Measurements from ENCODE around the gene PSMD11. TPM values are rescaled to one million over a fixed set of nuclear protein-coding genes. Genes with fewer than 3 reads are reported as not detected.
"Not testable (repeated sequence)": the region's sequence is repeated elsewhere in the genome, so short reads cannot be mapped to it uniquely, and the experiment has no call there.

Gene PSMD11
- total and polyA plus RNA-seq, 5 experiments from 2014 or later, result 64.9 to 122 (median 102) TPM

DNA sequence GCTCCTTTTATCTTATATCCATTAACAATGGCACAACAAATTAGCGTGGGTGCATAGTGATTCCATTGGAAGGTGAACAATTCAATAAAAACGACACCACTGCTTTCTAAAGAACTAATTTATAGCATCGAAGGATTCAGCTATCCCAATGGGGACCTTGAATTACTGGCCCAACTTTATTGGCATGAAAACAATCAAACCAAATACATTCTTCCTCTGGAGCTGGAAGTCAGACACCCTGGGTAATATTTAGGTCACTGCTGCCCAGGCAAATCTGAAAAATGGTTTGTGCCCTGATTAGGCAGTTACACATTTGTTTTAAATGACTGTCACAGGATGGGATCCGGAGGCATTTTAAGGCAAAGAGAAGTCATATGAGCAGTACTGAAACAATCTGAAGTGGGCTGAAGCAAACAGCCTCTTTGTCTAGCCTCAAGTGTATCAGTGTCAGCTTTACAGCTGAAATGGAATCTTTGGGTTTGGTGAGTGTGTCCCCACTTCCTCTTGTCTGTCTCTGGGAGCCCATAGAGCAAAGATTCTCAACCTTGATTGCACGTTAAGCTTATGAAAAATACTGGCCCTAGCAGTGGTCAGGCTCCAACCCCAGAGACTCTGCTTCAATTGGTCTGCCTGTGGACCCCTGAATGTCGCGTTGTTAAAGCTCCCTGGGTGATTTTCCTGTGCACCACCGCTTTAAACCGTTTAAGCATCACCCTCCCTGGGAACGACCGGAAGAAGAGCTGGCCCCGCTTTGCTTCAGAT lies 72.8 kb downstream of the PSMD11 start:
- peak in 1 of 10 donors; percentile 38 for DNase-seq
- no peaks in the 10 kb centered on the region for H3K27me3 Mint-ChIP-seq
- POLR2A ChIA-PET, result interaction anchor here (0.9 to 36.8 kb wide), 5 partner anchors 8 to 56 kb away, joined by 3 to 889 read pairs (median 5); partner anchors contain the start of gene CDK5R1
- no peaks in the 10 kb centered on the region for H3K9me3 Mint-ChIP-seq
- peak overlapping the region; percentile 72 to 98 (median 92) for H3K27ac Mint-ChIP-seq
- no peaks in the 10 kb centered on the region for H3K36me3 Mint-ChIP-seq
- H3K4me3 Mint-ChIP-seq, result peak overlapping the region; percentile 29 to 82 (median 61)
- H3K4me1 Mint-ChIP-seq, result peaks cover 44 to 82% (median 79%) of the 10 kb centered on the region in 4 donors
- ATAC-seq, result peak in 1 of 2 donors; percentile 18

DNA sequence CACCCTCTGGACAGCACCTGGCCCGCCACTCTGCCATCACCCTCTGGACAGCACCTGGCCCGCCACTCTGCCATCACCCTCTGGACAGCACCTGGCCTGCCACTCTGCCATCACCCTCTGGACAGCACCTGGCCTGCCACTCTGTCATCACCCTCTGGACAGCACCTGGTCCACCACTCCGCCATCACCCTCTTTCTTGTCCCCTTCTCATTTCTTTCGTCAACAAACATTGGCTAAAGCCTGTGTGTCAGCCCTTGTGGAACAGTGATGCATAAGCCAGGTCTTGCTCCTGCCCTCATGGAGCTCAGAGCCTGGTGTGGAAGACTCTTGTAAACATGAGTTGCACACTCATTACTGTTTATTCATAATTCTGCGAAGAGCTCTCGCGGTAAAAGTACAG lies 73.7 kb downstream of the PSMD11 start:
- H3K4me3 Mint-ChIP-seq, result peak overlapping the region; percentile 41 to 85 (median 74)
- H3K9me3 Mint-ChIP-seq, result no peaks in the 10 kb centered on the region
- no peaks in the 10 kb centered on the region for H3K27me3 Mint-ChIP-seq
- ATAC-seq (no peak), DNase-seq (no peak)
- no peaks in the 10 kb centered on the region for H3K36me3 Mint-ChIP-seq
- H3K4me1 Mint-ChIP-seq, result peaks cover 48 to 84% (median 82%) of the 10 kb centered on the region in 4 donors
- H3K27ac Mint-ChIP-seq, result peak overlapping the region; percentile 57 to 98 (median 91)
- POLR2A ChIA-PET, result interaction anchor here (0.9 to 36.8 kb wide), 7 partner anchors 9 to 74 kb away, joined by 3 to 889 read pairs (median 5); partner anchors contain the start of genes CDK5R1 and PSMD11

- ATAC-seq, result no peak
- POLR2A ChIA-PET, result interaction anchor here (0.9 to 36.8 kb wide), 8 partner anchors 8 to 75 kb away, joined by 3 to 889 read pairs (median 7); partner anchors contain the start of genes CDK5R1 and PSMD11
- Mint-ChIP-seq H3K4me3 (peak overlapping the region; percentile 41 to 85 (median 74)), H3K9me3 (no peaks in the 10 kb centered on the region), H3K4me1 (peaks cover 45 to 85% (median 84%) of the 10 kb centered on the region in 4 donors), H3K27ac (peak overlapping the region; percentile 45 to 98 (median 92)), H3K27me3 (no peaks in the 10 kb centered on the region), H3K36me3 (no peaks in the 10 kb centered on the region)
- DNase-seq, result no peak
These were observed 74.4 kb downstream of the PSMD11 start for GRCh38 chr17:32518646-32519227.

DNA sequence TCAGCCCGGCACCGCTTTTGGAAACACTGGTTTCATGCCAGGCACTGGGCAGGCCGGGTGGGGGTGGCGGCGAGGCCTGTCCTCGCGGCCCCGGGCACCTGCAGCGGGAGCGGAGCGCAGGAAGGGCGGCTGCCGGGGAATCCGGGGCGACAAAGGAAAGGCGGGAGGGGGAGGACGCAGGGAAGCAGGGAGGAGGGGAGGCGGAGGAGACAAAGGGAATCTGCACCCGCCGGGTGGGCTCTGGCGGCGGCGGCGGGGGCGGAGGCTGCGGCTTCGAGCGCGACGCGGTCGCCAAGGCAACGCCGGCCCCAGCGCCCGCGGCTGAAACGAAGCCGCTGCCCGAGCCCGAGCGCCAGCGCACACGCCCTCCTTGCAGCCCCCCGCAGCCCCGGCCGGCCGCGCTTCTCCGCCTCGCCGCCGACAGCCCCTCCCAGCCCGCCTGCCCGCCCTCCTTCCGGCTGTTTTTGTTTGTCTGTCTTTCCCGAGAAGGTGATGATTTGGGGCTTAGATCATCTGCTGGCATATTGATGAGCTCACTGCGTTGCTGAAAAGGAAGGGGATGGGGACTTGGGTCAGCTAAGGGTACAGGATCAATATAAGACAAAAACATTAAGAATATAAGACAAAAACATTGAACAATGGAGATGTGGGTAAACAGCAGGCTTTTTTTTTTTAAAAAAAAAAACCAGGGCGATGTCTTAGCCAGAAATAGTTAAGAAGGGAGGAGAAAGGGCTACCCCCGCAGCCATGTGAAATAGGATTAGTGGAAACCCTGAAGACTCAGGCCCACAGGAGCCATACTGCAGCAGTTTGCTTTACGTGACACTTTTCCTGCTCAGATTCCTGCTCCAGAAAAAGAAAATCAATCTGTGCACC lies 75.2 kb downstream of the PSMD11 start:
- H3K27ac Mint-ChIP-seq, result peak overlapping the region; percentile 92 to 98 (median 95)
- no peaks in the 10 kb centered on the region for H3K36me3 Mint-ChIP-seq
- ATAC-seq, result peak; percentile 37 to 59
- POLR2A ChIA-PET, result interaction anchor here (0.7 to 36.8 kb wide), 9 partner anchors 9 to 496 kb away, joined by 3 to 889 read pairs (median 5); partner anchors contain the start of genes CDK5R1 and PSMD11
- no peaks in the 10 kb centered on the region for H3K27me3 Mint-ChIP-seq
- H3K9me3 Mint-ChIP-seq, result no peaks in the 10 kb centered on the region
- peak in 9 of 10 donors; percentile 37 to 72 (median 59) for DNase-seq
- H3K4me1 Mint-ChIP-seq, result peaks cover 45 to 89% (median 85%) of the 10 kb centered on the region in 4 donors
- H3K4me3 Mint-ChIP-seq, result peak overlapping the region; percentile 77 to 89 (median 87)

- peak overlapping the region; percentile 92 to 98 (median 95) for H3K27ac Mint-ChIP-seq
- peak in 8 of 10 donors; percentile 26 to 76 (median 48) for DNase-seq
- peak; percentile 29 to 46 for ATAC-seq
- POLR2A ChIA-PET, result interaction anchor here (0.6 to 36.8 kb wide), 6 partner anchors 9 to 89 kb away, joined by 3 to 889 read pairs (median 10); partner anchors contain the start of gene CDK5R1
- no peaks in the 10 kb centered on the region for H3K27me3 Mint-ChIP-seq
- peaks cover 42 to 86% (median 78%) of the 10 kb centered on the region in 4 donors for H3K4me1 Mint-ChIP-seq
- peak overlapping the region; percentile 77 to 89 (median 87) for H3K4me3 Mint-ChIP-seq
- no peaks in the 10 kb centered on the region for H3K36me3 Mint-ChIP-seq
- H3K9me3 Mint-ChIP-seq, result no peaks in the 10 kb centered on the region
These were observed 75.9 kb downstream of the PSMD11 start for GRCh38 chr17:32520104-32520701.

DNA sequence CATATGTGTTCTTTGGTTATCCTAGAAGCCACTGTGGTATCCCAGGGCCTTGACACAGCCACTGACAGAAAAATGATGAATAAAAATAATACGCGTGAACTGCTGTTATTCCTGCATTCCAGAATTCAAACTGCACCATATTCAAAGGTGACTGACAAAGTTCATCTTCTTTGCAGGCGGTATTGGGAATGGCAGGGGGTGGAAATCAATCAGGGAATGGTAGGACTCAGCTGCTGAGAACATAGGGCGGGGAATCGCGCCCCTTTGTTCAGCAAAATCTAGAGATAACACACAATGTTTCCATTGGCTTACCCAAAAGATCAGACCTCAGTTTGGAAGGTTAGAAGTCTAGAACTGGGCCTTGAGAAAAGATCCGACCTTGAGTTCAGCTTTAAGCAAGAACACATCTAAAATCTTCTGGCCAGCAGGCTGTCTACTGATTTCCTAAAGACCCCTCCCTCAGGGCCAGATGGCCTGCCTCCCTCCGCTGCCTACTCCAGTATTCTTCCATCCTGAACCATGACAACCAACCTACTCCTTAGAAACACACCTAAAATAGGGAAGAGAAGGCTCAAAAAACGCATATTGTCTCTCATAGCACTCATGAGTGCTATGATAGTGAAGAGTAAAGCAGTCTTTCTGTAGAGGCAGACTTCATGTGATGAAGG lies 76.6 kb downstream of the PSMD11 start:
- POLR2A ChIA-PET, result interaction anchor here (0.6 to 36.8 kb wide), 5 partner anchors 10 to 322 kb away, joined by 3 to 889 read pairs (median 12); partner anchors contain the start of gene CDK5R1
- no peaks in the 10 kb centered on the region for H3K36me3 Mint-ChIP-seq
- H3K9me3 Mint-ChIP-seq, result no peaks in the 10 kb centered on the region
- DNase-seq (no peak), ATAC-seq (no peak)
- H3K27ac Mint-ChIP-seq, result peak overlapping the region in 9 of 10 donors; percentile 94 to 98 (median 95)
- peak overlapping the region in 9 of 10 donors; percentile 79 to 89 (median 87) for H3K4me3 Mint-ChIP-seq
- peaks cover 37 to 84% (median 72%) of the 10 kb centered on the region in 4 donors for H3K4me1 Mint-ChIP-seq
- H3K27me3 Mint-ChIP-seq, result no peaks in the 10 kb centered on the region

DNA sequence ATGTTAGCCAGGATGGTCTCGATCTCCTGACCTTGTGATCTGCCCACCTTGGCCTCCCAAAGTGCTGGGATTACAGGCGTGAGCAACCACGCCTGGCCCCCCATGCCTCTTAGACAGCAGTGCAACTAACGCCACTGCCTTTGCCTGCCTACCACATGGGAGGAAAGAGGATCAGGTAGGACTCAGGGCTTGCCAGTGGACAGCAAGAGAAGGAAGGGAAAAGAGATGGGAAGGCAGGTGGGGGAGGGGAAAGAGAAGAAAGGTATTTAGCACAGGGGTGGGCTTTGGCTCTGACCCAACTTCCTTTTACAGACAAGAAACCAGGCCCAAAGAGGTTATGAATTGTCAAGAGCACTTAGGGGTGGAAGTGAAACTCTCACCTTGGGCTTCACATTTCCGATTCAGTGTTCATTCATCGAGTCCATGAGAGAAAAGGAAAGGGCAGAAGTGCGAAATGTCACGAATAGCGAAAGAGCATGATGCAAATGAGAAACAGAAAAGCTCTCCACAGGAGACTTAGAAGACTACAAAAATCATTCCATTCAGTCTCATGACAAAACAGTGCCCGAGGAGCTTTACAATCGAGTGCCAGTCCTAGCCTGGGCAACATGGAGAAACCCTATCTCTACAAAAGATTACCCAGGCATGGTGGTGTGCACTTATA lies 78.8 kb downstream of the PSMD11 start:
- POLR2A ChIA-PET, result interaction anchor here (0.5 to 36.8 kb wide), 2 partner anchors 29 to 170 kb away, joined by 3 to 889 read pairs; partner anchors contain the start of gene CDK5R1
- no peaks in the 10 kb centered on the region for H3K9me3 Mint-ChIP-seq
- H3K4me1 Mint-ChIP-seq, result peaks cover 26 to 78% (median 55%) of the 10 kb centered on the region in 4 donors
- H3K27ac Mint-ChIP-seq, result peak overlapping the region in 8 of 10 donors; percentile 21 to 73 (median 48)
- no peak for ATAC-seq
- H3K27me3 Mint-ChIP-seq, result no peaks in the 10 kb centered on the region
- peak in 1 of 10 donors; percentile 7 for DNase-seq
- peak overlapping the region in 8 of 10 donors; percentile 4 to 76 (median 40) for H3K4me3 Mint-ChIP-seq
- H3K36me3 Mint-ChIP-seq, result no peaks in the 10 kb centered on the region

DNA sequence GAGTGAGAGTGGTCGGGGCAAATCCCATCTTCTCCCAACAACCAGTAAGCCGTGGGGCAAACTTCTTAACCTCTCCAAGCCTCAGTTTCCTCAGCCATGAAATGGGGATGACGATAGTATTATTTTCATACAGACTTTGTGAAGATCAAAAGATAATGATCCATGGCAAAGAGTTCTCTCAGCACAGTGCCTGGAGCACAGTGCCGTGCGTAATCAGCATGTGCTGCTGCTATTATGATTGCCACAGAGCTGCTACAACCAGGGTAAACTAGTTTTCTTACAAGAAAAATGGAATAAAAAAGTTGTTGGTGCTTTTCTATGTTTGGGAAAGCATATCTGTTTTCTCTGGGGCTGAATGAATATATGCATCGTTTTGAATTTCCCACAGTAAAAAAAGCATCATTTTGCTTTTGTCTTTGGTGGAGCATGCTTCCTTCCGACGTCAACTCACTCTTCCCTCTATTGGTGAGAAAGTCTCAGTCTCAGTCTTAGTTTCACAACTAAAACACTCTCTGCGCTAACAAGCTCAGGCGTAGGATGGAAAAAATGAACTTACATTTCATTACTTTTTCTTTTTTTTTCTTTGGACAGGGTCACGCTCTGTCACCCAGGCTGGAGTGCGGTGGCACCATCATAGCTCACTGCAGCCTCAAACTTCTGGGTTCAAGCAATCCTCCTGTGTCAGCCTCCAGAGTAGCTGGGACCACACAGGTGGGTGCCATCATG lies 79.7 kb downstream of the PSMD11 start:
- DNase-seq, result peak in 2 of 10 donors; percentile 39 to 45
- no peaks in the 10 kb centered on the region for H3K36me3 Mint-ChIP-seq
- H3K27me3 Mint-ChIP-seq, result no peaks in the 10 kb centered on the region
- ATAC-seq, result no peak
- H3K27ac Mint-ChIP-seq, result peak overlapping the region in 5 of 10 donors; percentile 33 to 85 (median 51)
- peaks cover 28 to 78% (median 55%) of the 10 kb centered on the region in 4 donors for H3K4me1 Mint-ChIP-seq
- peak overlapping the region in 8 of 10 donors; percentile 22 to 56 (median 41) for H3K4me3 Mint-ChIP-seq
- H3K9me3 Mint-ChIP-seq, result no peaks in the 10 kb centered on the region
- POLR2A ChIA-PET, result interaction anchor here (0.7 to 36.8 kb wide), 2 partner anchors 9 to 30 kb away, joined by 3 to 889 read pairs; partner anchors contain the start of gene CDK5R1

DNA sequence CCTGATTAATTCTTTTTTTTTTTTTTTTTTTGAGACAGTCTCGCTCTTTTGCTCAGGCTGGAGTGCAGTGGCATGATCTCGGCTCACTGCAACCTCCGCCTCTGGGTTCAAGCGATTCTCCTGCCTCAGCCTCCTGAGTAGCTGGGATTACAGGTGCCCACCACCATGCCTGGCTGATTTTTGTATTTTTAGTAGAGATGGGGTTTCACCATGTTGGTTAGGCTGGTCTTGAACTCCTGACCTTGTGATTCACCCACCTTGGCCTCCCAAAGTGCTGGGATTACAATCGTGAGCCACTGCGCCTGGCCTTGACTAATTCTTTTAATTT lies 80.2 kb downstream of the PSMD11 start:
- Mint-ChIP-seq H3K4me1 (peaks cover 30 to 79% (median 57%) of the 10 kb centered on the region in 4 donors), H3K27ac (peak overlapping the region in 1 of 10 donors; percentile 73)
- POLR2A ChIA-PET, result interaction anchor here (0.7 to 36.8 kb wide), 2 partner anchors 9 to 30 kb away, joined by 3 to 889 read pairs; partner anchors contain the start of gene CDK5R1
- not testable (repeated sequence) for H3K27me3 Mint-ChIP-seq, DNase-seq, H3K4me3 Mint-ChIP-seq, H3K9me3 Mint-ChIP-seq, H3K36me3 Mint-ChIP-seq, ATAC-seq

GRCh38 chr17:32525122-32525521 lies 80.8 kb downstream of the PSMD11 start:
- no peaks in the 10 kb centered on the region for H3K27me3 Mint-ChIP-seq
- H3K27ac Mint-ChIP-seq, result peak overlapping the region in 1 of 10 donors; percentile 33
- H3K4me3 Mint-ChIP-seq, result no peak overlapping the region
- no peaks in the 10 kb centered on the region for H3K9me3 Mint-ChIP-seq
- DNase-seq, result no peak
- POLR2A ChIA-PET, result interaction anchor here (36.8 kb wide), 1 partner anchor 31 kb away, joined by 889 read pairs; the partner anchor contains the start of gene CDK5R1
- no peak for ATAC-seq
- H3K4me1 Mint-ChIP-seq, result peaks cover 26 to 76% (median 53%) of the 10 kb centered on the region in 4 donors
- H3K36me3 Mint-ChIP-seq, result no peaks in the 10 kb centered on the region
